Ammon's horn (tissue), 1 donor: ENCODE data around the gene CSHL1.
"Not testable (repeated sequence)": the region's sequence is repeated elsewhere in the genome, so short reads cannot be mapped to it uniquely, and the experiment has no call there.

Experiments
- DNase-seq: peaks from one replicate; pipeline ENCODE4 v3.0.0-alpha.2; 2016; ENCODE audit warnings: low spot score

Gene CSHL1

GRCh38 chr17:63885119-63885518, 25.9 kb downstream of the CSHL1 start:
- DNase-seq: not testable (repeated sequence)

- not testable (repeated sequence) for DNase-seq
Observed at GRCh38 chr17:63882626-63883126, 28.4 kb downstream of the CSHL1 start.

GRCh38 chr17:63881935-63882601, 29.0 kb downstream of the CSHL1 start, which contains the start of gene GH2:
TSS of gene GH2 (minus strand) at chr17:63881944. CDS start at chr17:63881801, 143 bp downstream.
- no peak for DNase-seq

- DNase-seq: not testable (repeated sequence)
Observed at GRCh38 chr17:63881337-63881736, 29.7 kb downstream of the CSHL1 start.

GRCh38 chr17:63880706-63881105, 30.4 kb downstream of the CSHL1 start:
- DNase-seq: no peak

GRCh38 chr17:63878413-63878812, 32.6 kb downstream of the CSHL1 start:
- not testable (repeated sequence) for DNase-seq

GRCh38 chr17:63874693-63875092, 36.4 kb downstream of the CSHL1 start:
- DNase-seq: not testable (repeated sequence)

- not testable (repeated sequence) for DNase-seq
Observed at GRCh38 chr17:63874061-63874626, 36.9 kb downstream of the CSHL1 start.

GRCh38 chr17:63873577-63873976, 37.5 kb downstream of the CSHL1 start, which contains the start of gene CSH2:
TSS of gene CSH2 (minus strand) at chr17:63873677. CDS start at chr17:63873614, 63 bp downstream.
- not testable (repeated sequence) for DNase-seq

GRCh38 chr17:63871646-63872365, 39.3 kb downstream of the CSHL1 start:
- not testable (repeated sequence) for DNase-seq

GRCh38 chr17:63870292-63870665, 40.8 kb downstream of the CSHL1 start:
- DNase-seq: not testable (repeated sequence)

- DNase-seq: not testable (repeated sequence)
Observed at GRCh38 chr17:63869491-63870291, 41.4 kb downstream of the CSHL1 start.

GRCh38 chr17:63866625-63867024, 44.4 kb downstream of the CSHL1 start:
- DNase-seq: not testable (repeated sequence)
